Naive B cell (primary cell): ENCODE results near the gene MRPL24. TPM values are rescaled to one million over a fixed set of nuclear protein-coding genes. Genes with fewer than 3 reads are reported as not detected.

Experiments used
- polyA plus RNA-seq, 6 donors: library from polyadenylated mRNA; unstranded; fragments of 300-500 nt; fragmentation: Illumina TruSeq; gene quantifications; one replicate each; pipeline ENCODE4 v1.2.3, GENCODE V29; 2021; ENCODE audit warnings: low read depth in 6 of 6

Gene MRPL24
- polyA plus RNA-seq, 6 donors from 2014 or later, result 70.7 to 117 (median 76.1) TPM

Other genes starting within 250 kb of the MRPL24 start
- gene MEF2D, start 240.3 kb downstream of the MRPL24 start, polyA plus RNA-seq, result 10 to 100 TPM in 3 of 6 donors, 1 to 10 TPM in 3; 6.9 to 15.8 (median 9.1) TPM
- not detected for gene IQGAP3, start 168.5 kb downstream of the MRPL24 start, polyA plus RNA-seq
- gene TTC24, start 161.4 kb downstream of the MRPL24 start, polyA plus RNA-seq, result 1 to 10 TPM in 5 of 6 donors, not detected in 1; 2.4 to 4.5 (median 3.2) TPM
- 100 to 1,000 TPM in 5 of 6 donors, 10 to 100 TPM in 1; 97.6 to 177 (median 110) TPM for gene NAXE, start 149.3 kb downstream of the MRPL24 start, polyA plus RNA-seq
- gene GPATCH4, start 139.6 kb downstream of the MRPL24 start, polyA plus RNA-seq, result 10 to 100 TPM; 16.6 to 47.9 (median 28.7) TPM
- not detected for gene HAPLN2, start 121.7 kb downstream of the MRPL24 start, polyA plus RNA-seq
- gene BCAN, start 99.0 kb downstream of the MRPL24 start, polyA plus RNA-seq, result not detected
- not detected for gene NES, start 63.7 kb downstream of the MRPL24 start, polyA plus RNA-seq
- under 1 TPM in 1 of 6 donors, not detected in 5; 0.29 TPM for gene CRABP2, start 35.5 kb downstream of the MRPL24 start, polyA plus RNA-seq
- 10 to 100 TPM in 3 of 6 donors, 1 to 10 TPM in 3; 6.9 to 14.4 (median 9.6) TPM for gene METTL25B, start 12.6 kb downstream of the MRPL24 start, polyA plus RNA-seq
- 10 to 100 TPM; 14.3 to 35.0 (median 26.3) TPM for gene ISG20L2, start 12.3 kb downstream of the MRPL24 start, polyA plus RNA-seq
- 10 to 100 TPM; 19.6 to 33.8 (median 26.3) TPM for gene HDGF, start 10.6 kb upstream of the MRPL24 start, polyA plus RNA-seq
- 10 to 100 TPM; 31.9 to 69.4 (median 38.9) TPM for gene PRCC, start 26.4 kb upstream of the MRPL24 start, polyA plus RNA-seq
- gene SH2D2A, start 75.8 kb upstream of the MRPL24 start, polyA plus RNA-seq, result 1 to 10 TPM in 1 of 6 donors, under 1 TPM in 4, not detected in 1; 0.26 to 1.2 (median 0.31) TPM
- gene INSRR, start 118.0 kb upstream of the MRPL24 start, polyA plus RNA-seq, result not detected
- not detected for gene NTRK1, start 119.8 kb upstream of the MRPL24 start, polyA plus RNA-seq
- gene PEAR1, start 152.6 kb upstream of the MRPL24 start, polyA plus RNA-seq, result under 1 TPM in 3 of 6 donors, not detected in 3; 0.11 to 0.85 (median 0.27) TPM
- gene LRRC71, start 179.5 kb upstream of the MRPL24 start, polyA plus RNA-seq, result not detected